GM12865 (cell line): ENCODE measurements around the gene KLHL21.
A peak's percentile ranks its signal among the peaks of the same experiment; 100 is the strongest.

ENCODE experiments used
- DNase-seq: peaks from one replicate; pipeline ENCODE4 v3.0.0; 2010; ENCODE audit warnings: low read depth
- H3K4me3 ChIP-seq: 2 replicates; pipeline ENCODE4 v1.5.1; 2011; ENCODE audit warnings: mild to moderate bottlenecking, low read depth, low read length, control low read depth
- TF ChIP-seq, protein P1 (sequence below): IDR thresholded peaks from 2 replicates; pipeline ENCODE4 v1.5.1; 2011; ENCODE audit warnings: low read length, control low read depth, low read depth, inconsistent platforms; ENCODE audit not compliant: insufficient read depth; ENCODE audit errors: missing control alignments

Gene KLHL21

DNA sequence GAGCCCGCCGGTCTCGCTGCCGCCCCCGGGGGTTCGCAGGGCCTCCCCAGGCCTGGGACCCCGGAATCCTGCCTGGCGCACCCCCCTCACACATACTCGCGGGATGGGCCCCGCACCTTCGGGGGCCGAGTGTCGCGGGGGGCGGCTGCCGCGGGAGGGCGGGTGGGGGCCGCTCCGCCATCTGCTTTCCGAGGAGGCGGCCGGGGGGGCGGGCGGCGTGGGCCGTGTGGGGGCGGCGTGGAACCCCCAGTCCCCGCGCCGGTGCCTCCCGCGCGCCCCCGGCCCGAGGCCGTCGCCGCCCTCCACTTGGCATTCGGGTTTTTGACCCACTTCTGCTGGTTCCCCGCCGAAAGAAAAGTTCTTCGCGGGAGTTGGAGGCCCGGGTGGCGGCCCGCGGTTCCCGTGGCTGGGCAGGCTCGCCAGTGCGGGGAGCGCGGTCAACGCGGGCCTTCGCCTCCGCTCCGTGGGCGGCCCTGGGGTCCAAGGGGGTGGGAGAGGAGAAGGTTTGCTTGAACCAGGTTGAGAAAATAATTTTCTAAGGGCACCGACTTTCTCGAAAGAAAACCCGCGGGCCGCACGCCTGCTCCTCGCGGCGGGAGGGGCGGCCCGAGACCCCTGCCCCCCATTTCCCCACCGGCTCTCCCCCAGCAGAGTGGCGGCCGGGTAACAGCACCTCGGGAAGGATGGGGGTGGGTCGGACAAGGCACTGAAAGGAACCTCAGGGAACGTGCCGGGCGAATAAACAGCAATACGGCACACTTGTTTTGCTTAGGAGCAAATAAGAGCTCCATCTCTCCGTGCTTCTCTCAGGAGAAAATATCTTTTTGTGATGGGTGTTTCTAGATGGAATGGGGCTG is 12.5 kb upstream of the KLHL21 start:
- peak overlapping the region; percentile 79 for H3K4me3 ChIP-seq
- no peak for DNase-seq

DNA sequence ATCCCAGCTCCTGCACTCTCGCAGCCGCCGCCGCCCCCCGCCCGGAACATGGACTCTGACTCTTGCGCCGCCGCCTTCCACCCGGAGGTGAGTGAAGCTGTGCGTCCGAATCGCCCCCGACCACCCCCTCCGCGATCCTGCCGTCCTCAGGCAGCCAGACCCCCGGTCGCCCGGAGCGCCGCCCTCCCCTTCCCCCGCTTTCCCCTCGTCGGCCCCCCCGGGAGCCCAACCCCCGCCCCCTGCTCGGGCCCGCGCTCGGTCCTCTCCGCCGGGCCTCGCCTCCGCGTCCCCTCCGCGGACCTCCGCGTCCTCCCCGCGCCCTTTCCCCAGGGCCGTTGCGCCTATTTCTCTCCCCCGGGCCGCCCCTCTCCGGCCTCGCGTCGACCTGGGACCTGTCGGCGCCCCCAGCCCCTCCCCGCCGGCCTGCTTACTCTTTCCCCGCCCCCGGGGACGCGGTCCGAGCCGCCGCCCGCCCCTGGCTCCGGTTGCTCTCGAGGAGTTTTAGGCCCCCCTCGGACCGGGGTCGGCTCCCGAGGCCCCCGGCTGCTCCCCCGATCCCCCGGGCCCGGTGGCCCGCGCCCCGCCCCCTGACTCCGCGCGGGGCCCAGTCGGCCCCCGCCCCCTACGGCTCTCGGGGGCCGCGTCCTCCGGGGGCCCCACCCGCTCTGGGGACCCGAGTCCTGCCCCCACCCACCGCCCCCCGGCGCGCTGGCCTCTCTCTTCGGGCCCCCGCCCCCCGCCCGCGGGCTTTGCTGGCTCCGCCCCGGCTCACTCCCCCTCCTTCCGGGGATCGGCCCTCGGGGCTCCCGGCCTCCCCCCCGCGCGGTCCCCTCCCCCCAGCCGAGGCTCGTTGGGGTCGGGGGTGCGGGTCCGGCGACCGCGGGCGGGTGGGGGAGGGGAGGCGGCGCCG is 11.6 kb upstream of the KLHL21 start:
- peak; percentile 45 for DNase-seq

More for the DNA sequence above, 12.5 kb upstream of the KLHL21 start:
- TF ChIP-seq, protein P1, sequence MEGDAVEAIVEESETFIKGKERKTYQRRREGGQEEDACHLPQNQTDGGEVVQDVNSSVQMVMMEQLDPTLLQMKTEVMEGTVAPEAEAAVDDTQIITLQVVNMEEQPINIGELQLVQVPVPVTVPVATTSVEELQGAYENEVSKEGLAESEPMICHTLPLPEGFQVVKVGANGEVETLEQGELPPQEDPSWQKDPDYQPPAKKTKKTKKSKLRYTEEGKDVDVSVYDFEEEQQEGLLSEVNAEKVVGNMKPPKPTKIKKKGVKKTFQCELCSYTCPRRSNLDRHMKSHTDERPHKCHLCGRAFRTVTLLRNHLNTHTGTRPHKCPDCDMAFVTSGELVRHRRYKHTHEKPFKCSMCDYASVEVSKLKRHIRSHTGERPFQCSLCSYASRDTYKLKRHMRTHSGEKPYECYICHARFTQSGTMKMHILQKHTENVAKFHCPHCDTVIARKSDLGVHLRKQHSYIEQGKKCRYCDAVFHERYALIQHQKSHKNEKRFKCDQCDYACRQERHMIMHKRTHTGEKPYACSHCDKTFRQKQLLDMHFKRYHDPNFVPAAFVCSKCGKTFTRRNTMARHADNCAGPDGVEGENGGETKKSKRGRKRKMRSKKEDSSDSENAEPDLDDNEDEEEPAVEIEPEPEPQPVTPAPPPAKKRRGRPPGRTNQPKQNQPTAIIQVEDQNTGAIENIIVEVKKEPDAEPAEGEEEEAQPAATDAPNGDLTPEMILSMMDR = no peak

DNA sequence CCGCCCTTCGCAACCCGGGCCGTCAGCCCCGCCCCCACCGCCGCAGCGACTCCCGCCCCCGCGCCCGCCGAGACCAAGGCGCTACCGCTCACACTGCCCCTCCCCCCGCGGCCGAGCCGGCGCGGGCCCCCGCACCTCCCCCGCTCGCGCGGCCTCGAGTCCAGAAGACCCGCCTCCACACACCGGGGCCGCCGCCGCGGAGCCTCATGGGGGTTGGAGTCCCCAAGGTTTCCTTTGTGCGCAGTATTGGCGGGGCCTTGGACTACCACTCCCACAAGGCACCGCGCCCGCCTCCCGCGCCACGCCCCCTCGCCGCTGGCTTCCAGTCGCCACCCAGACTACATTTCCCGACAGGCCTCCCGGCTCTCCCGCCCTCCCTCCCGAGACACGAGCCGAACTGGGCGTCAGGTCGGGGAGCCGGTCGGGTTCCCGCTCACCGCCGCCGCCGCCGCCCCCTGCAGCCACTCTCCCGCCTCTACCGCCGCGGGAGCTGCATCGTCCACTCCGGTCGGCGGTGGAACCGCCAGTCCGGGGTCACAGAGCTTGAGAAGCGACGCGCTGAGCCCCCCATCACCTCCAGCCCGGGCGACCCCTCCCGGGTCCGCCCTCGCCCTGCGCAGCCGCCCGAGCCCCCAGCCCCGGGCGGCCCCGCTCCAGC is 10.8 kb upstream of the KLHL21 start, which contains the start of gene PHF13:
TSS of gene PHF13 (plus strand) at position 371 of the 658 bp plus-strand sequence. CDS start 336 bp downstream, outside the sequence.
- DNase-seq = peak; percentile 100
- TF ChIP-seq, protein P1 = no peak
- peak within 1 kb of the TSS; percentile 79 for H3K4me3 ChIP-seq

More for the DNA sequence above, 11.6 kb upstream of the KLHL21 start:
- peak overlapping the region; percentile 79 for H3K4me3 ChIP-seq
- TF ChIP-seq, protein P1 = no peak

DNA sequence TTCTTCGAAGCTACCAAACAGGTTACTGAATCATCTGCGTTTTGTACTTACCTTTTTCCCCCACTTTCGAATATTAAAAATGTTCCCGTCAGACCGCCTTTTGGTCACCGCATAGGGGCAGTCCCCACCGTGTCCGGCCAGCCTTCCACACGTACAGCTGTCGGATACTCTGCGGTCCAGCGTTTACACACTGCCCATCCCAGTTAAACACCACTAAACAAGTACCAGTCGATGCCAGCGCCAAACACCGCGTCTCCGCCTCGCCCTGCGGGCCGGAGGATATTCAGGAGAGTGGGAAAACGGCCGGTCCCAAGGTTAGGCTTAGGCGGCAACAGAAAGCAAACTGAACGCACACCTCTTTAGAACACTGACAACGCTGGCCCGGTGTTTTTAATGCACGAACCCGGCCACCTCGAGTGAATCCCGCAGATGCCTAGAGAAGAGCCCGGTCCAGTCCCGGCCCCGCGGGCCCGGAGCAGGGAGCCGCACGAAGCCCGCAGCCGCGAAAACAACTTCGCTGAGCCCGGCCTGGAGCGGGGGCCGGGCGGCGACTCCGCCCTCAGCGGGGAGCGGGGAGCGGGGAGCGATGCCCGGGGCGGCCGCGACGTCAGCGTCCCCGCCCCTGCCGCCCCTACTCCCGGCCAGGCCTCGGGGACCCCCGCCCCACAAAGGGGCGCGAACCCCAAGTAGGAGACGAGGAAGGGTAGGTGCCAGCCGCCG is 10.1 kb upstream of the KLHL21 start:
- peak overlapping the region; percentile 64 for H3K4me3 ChIP-seq
- DNase-seq = peak; percentile 29
- TF ChIP-seq, protein P1 = no peak

DNA sequence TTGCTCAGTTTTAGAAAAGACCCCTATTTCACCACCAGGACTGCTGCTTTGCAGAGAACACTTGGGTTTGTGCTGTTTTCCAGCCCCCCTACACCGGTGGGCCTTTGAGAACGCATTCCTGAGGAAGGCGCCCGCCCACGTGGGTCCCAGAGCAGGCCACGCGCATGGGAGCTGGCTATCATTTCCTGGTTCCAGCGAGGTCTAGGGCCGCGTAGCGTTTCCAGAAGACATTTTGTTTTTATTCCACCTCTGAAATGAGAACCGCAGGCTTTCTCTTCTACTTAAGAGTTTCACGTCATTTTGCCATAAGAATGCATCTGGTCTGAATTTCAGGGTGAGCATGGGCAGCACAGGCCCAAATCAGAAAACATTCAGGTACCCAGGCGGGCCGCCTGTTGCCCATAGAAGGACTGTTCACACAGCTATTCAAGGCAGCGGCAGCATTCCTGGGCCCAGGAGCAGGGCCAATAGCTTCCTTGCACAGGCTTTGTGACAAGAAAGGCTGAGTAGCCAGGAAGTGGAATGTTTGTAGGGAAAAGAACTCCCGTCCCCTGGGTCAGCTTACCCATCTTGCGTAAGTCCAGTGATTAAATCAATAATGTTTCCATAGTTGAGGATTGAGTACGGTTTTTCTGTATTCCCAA is 1.4 kb upstream of the KLHL21 start:
- DNase-seq = no peak
- TF ChIP-seq, protein P1 = no peak
- H3K4me3 ChIP-seq = peak overlapping the region; percentile 64
